HG03159 (cell line): ENCODE data around the gene TEP1.
"Not testable (repeated sequence)": the region's sequence is repeated elsewhere in the genome, so short reads cannot be mapped to it uniquely, and the experiment has no call there.

Experiments
- ATAC-seq: cut with Tn5 transposase; IDR thresholded peaks from one replicate; pipeline ENCODE4 v1.9.1; 2021; ENCODE audit warnings: mild to moderate bottlenecking, moderate library complexity; ENCODE audit not compliant: unreplicated experiment

The TEP1 gene

DNA sequence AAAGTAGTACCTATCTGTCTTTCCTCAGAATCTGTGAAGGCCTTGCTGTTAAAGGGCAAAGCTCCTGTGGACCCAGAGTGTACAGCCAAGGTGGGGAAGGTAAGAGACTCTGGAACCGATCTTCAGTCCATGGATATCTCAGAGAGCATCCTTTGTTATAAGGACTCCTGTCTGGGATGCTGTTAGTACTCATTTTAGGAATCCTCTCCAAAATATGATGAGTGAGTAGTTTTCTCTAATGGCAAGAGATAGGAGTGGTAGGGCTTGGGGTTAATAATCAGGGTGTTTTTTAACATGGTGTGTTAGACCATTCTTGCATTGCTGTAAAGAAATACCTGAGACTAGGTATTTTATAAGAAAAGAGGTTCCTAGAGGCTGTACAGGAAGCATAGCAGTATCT, 67.9 kb downstream of the TEP1 start:
- ATAC-seq, result no peak

DNA sequence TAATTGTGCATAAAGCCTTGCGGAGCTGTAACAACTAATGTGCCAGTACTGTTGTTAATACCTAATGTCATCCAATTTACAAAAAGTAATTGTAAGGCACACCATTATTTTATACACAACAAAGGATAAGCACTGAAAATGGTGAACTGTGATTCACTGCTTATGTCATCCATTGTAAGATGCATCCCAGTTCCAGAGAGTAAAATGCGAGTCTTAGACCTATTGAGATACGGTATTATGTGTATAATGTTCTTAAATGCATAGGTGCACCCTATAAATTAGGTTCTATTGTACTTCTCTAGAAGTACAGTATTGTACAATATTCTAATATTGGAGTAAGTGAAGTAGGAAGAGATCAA, 69.5 kb downstream of the TEP1 start:
- ATAC-seq, result no peak

DNA sequence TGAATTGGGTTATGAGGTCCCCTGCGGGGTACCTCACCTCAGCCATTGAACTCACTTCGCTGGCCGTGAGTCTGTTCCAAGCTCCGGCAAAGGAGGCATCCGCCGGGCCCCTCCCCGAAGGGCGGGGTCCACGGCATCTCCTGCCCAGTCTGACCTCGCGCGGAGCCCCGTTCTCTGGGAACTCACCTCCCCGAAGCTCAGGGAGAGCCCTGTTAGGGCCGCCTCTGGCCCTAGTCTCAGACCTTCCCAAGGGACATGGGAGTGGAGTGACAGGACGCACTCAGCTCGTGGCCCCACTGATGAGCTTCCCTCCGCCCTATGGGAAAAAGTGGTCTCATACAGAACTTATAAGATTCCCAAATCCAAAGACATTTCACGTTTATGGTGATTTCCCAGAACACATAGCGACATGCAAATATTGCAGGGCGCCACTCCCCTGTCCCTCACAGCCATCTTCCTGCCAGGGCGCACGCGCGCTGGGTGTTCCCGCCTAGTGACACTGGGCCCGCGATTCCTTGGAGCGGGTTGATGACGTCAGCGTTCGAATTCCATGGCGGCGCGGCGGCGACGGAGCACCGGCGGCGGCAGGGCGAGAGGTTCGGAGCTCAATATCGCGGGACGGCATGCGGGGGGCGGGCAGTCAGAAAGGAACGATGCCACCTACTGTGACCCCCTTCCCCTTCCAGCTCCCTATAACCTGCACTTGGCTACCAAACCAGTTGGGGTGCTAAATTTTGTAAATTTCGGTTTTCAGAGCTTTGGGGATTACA, 70.0 kb downstream of the TEP1 start, which contains the start of gene PARP2:
Gene PARP2 (plus strand): TSS at position 544 of the 770 bp plus-strand sequence. CDS start 7 bp downstream, at position 551.
- ATAC-seq, result peak; percentile 87

DNA sequence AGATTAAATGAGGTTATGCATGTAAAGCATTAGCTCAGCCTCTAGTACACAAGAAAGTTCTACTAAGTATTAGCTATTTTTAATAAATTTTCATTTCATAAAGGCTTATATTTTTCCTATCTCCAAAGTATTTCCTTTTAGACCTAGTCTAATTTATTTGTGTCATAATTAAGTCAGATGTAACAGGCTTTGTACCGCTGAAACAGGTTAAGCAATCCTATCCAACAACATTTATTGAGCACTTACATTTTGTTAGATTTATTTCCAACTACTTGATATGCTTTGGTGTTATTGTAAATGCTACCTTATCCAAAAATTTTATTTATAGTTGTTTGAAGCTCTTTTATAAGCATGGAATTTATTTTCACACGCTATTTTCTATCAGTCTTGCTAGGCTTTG, 71.7 kb downstream of the TEP1 start:
- no peak for ATAC-seq

DNA sequence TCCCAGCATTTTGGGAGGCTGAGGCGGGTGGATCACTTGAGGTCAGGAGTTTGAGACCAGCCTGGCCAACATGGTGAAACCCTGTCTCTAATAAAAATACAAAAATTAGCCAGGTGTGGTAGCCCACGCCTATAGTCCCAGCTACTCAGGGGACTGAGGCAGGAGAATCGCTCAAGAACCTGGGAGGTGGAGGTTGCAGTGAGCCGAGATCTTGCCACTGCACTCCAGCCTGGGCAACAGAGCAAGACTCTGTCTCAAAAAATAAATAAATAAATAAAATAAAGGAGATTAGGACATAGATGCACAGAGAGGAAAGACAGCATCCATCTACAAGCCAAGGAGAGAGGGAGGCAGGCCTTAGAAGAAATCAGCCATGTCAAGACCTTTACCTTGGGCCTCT, 72.3 kb downstream of the TEP1 start:
- ATAC-seq, result not testable (repeated sequence)

DNA sequence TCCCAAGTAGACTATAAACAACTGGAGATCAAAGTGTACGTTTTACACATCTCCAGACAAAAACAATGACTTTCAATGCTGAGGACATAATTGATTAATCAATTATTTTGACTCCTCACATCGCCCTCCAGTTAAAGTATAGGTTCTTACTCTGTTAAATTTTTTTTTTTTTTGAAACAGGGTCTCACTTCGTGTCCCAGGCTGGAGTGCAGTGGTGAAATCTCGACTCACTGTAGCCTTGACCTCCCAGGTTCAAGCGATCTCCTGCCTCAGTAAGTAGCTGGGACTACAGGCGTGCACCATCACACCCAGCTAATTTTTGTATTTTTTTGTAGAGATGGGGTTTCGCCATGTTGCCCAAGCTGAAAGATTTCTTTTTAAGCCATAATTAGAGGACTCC, 79.3 kb downstream of the TEP1 start:
- no peak for ATAC-seq

DNA sequence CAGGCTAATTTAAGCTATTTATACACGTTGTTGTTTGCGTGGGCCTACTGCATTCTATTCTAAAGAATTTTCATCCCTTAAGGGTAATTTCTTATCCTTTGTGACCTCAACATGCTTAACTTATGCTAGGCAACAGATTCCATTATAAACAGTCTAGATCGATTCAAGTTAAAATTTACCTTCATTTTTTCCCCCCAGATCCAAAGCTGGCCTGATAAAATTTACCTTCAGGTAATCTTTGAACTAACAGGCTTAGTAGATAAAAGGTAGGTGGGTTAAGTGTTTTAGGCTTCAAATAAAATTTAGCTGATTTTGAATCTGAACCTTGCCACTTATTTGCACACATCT, 79.8 kb downstream of the TEP1 start:
- ATAC-seq, result no peak

DNA sequence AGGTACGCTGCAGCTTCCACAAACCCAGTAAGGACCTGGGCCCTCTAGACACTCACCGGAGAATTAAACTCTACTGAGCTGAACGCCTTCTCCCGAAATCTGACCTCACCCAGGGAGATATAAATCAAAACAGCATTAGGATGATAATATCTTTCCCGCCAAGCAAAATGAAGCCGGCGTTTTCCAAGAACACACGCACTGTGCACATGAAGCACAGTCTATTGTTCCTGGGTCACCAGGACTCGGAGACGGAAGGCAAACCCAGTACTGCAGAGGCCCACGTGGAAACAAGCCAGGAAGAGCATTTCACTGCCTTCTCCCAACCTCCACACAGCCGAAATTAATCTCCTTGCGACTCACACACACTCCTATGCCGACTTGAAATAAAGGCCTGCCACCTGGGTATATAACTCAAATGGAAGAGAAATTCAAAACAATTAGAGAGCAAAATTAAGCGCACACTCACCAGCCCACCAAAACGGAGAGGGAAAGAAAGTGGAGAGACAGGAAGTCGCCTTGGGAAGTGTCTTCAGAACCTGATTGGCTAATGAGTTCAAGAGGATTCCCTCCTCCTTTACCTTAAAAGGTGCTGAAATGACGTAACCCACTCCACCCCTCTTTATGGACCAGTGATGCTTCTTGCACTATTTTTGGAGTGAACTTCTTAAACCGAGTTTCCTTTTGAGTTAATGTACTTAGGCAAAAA, 80.4 kb downstream of the TEP1 start, which contains the start of gene CCNB1IP1:
Gene CCNB1IP1 (minus strand): TSS at position 492 of the 706 bp plus-strand sequence. CDS start 16,756 bp downstream, outside the sequence.
- peak; percentile 94 for ATAC-seq

DNA sequence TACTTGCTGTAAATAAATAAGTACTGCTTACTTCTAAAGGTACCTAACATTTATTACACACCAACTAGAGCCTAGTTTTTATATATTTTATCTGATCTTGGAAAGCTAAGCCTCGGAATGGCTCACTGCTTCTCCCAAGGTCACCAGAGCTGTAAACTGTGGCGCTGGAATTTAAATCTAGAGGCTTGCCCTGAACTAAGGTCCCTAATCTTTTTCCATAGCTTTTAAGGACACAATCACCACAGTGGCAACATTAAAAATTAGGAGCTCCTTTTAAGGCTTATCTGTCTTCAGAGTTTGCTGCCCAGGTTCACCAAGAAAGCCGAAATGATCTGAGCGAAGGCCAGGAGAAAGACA, 80.9 kb downstream of the TEP1 start:
- no peak for ATAC-seq

DNA sequence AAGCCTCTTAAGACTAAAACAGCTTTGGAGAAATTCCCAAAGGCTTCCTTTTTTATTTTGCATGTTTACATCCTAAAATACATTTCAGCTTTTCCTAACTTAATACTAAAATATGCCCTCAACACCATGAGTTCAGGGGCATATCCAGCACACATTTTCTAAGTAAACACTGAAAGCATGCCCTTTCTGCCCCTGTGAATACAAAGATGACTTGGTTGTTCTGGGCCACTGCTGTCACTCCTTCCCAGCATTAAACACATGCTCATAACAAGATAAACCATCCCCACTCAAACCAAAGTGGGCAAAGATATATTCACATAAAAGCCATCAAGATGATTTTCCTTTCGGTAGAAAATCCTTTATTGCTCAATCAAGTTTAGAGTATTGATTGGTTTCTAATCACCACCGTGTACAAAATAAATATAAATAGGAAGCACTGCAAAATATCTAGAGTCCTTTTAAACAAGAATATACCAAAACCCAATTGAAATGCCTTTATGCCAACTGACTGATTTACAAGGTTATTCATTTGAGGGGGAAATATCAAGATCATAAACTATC, 82.2 kb downstream of the TEP1 start:
- no peak for ATAC-seq

DNA sequence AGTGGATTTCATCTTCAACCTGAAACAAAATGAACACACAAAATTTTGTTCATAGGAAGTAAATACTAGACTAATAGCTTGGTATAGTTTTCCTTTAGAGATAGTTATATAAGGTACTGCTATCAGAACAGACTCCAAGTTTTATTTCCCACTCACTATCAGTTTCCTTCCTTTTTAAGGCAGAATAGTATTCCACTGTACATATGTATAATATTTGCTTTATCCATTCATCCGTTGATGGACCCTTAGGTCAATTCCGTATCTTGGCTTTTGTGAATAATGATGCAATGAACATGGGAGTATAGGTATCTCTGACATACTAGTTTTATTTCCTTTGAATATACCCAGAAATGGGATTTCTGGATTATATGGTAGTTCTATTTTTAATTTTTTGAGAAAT, 83.9 kb downstream of the TEP1 start:
- ATAC-seq, result no peak

DNA sequence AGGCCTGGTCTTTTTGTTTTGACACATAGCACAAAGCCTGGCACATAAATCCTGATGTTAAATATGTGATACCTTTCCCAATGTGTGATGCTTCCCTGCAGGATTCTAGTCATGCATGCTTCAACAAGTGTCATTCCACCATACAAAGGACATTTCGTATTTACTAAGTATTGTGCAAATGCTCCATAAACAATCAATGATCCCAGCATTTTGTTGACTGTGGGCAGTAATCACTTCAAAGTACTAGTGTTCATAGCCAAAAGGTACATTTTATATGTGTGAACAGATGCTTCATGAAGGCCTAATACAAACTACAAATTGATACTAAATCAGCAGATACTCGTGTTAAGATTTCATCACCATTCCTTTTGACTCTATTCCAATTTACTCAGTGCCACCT, 84.6 kb downstream of the TEP1 start:
- ATAC-seq, result no peak

DNA sequence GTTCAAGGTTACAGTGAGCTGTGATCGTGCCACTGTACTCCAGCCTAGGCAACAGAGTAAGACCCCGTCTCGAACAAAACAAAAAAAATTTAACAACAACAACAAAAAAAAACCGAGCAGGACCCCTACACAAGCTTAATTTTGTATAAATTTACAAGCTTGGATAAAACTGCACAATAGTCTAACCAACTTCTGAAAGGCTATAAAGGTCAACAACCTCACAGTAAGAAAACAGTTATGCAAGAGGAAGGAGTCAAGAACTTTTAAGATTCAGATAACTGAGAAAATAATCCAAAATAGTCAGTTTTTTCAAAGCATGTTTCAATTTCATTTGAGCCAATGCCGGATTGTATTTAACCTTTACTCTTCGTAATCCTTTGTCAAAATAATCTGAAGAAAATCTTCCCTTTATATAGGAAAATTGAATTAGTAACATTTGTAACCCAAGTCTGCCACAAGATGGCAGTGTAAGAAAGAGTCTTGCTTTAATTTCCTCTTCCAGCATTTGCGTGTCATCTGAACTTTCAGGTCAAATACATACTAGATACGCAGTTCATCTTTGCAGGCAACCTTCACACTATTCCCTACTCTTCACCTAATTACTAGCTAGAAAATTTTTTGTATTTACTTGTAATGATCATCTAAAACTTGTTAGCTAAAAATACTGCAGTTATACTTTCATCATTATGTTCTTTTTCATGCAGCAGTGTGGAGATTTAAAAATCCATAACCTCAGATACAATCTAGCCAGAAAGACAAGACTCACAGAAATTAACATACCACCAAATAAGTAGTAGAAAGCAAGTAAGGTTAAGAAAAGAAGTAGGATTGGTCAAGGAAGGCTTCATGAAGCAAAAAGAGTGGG, 86.1 kb downstream of the TEP1 start:
- peak; percentile 59 for ATAC-seq

DNA sequence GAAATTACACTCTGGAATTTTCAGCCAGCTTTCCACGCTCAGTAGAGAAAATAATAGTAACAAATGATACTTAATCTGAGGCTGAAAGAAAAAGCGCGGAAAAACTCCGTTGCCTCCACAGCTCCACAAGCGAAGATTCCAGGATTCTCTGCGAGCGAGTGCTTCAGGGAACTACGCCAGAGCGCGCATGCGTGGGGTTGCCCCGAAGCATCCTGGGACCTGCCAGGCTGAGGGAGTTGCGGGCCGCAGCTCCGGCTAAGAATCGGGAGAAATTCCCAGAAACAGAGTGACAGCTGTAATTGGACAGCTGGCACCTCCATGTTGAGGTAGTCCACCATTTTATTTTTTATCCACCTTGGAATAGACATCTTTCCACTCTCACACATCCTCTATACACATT, 95.6 kb downstream of the TEP1 start:
- ATAC-seq, result no peak
